Measurements from ENCODE around the gene C20orf173. TPM values are rescaled to one million over a fixed set of nuclear protein-coding genes. Genes with fewer than 3 reads are reported as not detected.
"Not testable (repeated sequence)": the region's sequence is repeated elsewhere in the genome, so short reads cannot be mapped to it uniquely, and the experiment has no call there.

C20orf173 gene
- total RNA-seq, 3 donors from 2014 or later (not counting 1 experiment from before 2014, with no cell fraction given): not detected

- H3K9me3 Mint-ChIP-seq: no peaks in the 10 kb centered on the region
- Histone ChIP-seq H3K27me3 (ENCODE audit: control insufficient read depth, insufficient read depth, low read length) (no peaks in the 10 kb centered on the region), H3K4me1 (ENCODE audit: control insufficient read depth, insufficient read depth, low read length) (no peaks in the 10 kb centered on the region), H3K4me3 (ENCODE audit: low read length) (no peak overlapping the region), H3K36me3 (ENCODE audit: control insufficient read depth, insufficient read depth, low read length) (peaks cover 50% of the 10 kb centered on the region), H3K9me3 (ENCODE audit: control insufficient read depth, insufficient read depth, low read length) (no peaks in the 10 kb centered on the region), H3K27ac (ENCODE audit: low read length) (no peak overlapping the region)
- intact Hi-C loops (cut with micrococcal nuclease): no loop called here
- no peak for TF ChIP-seq CTCF (IDR thresholded peaks at IDR 0.05)
- DNase-seq: no peak
- ATAC-seq: no peak
- no peaks in the 10 kb centered on the region for H3K4me1 Mint-ChIP-seq
- no peaks in the 10 kb centered on the region for H3K36me3 Mint-ChIP-seq
- H3K27ac Mint-ChIP-seq: no peak overlapping the region
- H3K4me3 Mint-ChIP-seq: no peak overlapping the region
- WGBS (ENCODE audit: insufficient coverage): 98% methylated on average over 3 of the region's 3 CpGs
- H3K27me3 Mint-ChIP-seq (ENCODE audit: low read depth in 2 of 2): no peaks in the 10 kb centered on the region
Measured at GRCh38 chr20:35552914-35553313, 23.5 kb upstream of the C20orf173 start.

GRCh38 chr20:35551503-35551902 is 22.1 kb upstream of the C20orf173 start:
- Mint-ChIP-seq H3K36me3 (no peaks in the 10 kb centered on the region), H3K27ac (no peak overlapping the region), H3K9me3 (no peaks in the 10 kb centered on the region), H3K27me3 (ENCODE audit: low read depth in 2 of 2) (no peaks in the 10 kb centered on the region), H3K4me1 (no peaks in the 10 kb centered on the region), H3K4me3 (no peak overlapping the region)
- WGBS (ENCODE audit: insufficient coverage): 96% methylated on average over 4 of the region's 4 CpGs
- no peaks in the 10 kb centered on the region for H3K9me3 ChIP-seq (ENCODE audit: control insufficient read depth, insufficient read depth, low read length)
- H3K27ac ChIP-seq (ENCODE audit: low read length): no peak overlapping the region
- H3K36me3 ChIP-seq (ENCODE audit: control insufficient read depth, insufficient read depth, low read length): peaks cover 57% of the 10 kb centered on the region
- ATAC-seq (no peak), DNase-seq (no peak)
- H3K4me3 ChIP-seq (ENCODE audit: low read length): no peak overlapping the region
- no peaks in the 10 kb centered on the region for H3K27me3 ChIP-seq (ENCODE audit: control insufficient read depth, insufficient read depth, low read length)
- intact Hi-C loops (cut with micrococcal nuclease): no loop called here
- H3K4me1 ChIP-seq (ENCODE audit: control insufficient read depth, insufficient read depth, low read length): no peaks in the 10 kb centered on the region
- TF ChIP-seq CTCF (IDR thresholded peaks at IDR 0.05): no peak

GRCh38 chr20:35547329-35547728 is 17.9 kb upstream of the C20orf173 start:
- intact Hi-C loops (cut with micrococcal nuclease): no loop called here
- Histone ChIP-seq H3K9me3 (ENCODE audit: control insufficient read depth, insufficient read depth, low read length) (no peaks in the 10 kb centered on the region), H3K4me1 (ENCODE audit: control insufficient read depth, insufficient read depth, low read length) (peaks cover 5% of the 10 kb centered on the region), H3K27me3 (ENCODE audit: control insufficient read depth, insufficient read depth, low read length) (no peaks in the 10 kb centered on the region), H3K27ac (ENCODE audit: low read length) (no peak overlapping the region), H3K4me3 (ENCODE audit: low read length) (no peak overlapping the region), H3K36me3 (ENCODE audit: control insufficient read depth, insufficient read depth, low read length) (peaks cover 47% of the 10 kb centered on the region)
- H3K4me1 Mint-ChIP-seq: peaks cover 0 to 6% of the 10 kb centered on the region in 2 donors
- no peak for ATAC-seq
- no peak overlapping the region for H3K4me3 Mint-ChIP-seq
- no peak for DNase-seq
- H3K9me3 Mint-ChIP-seq: no peaks in the 10 kb centered on the region
- no peaks in the 10 kb centered on the region for H3K27me3 Mint-ChIP-seq (ENCODE audit: low read depth in 2 of 2)
- H3K36me3 Mint-ChIP-seq: no peaks in the 10 kb centered on the region
- no peak overlapping the region for H3K27ac Mint-ChIP-seq
- 97% methylated on average over 8 of the region's 9 CpGs for WGBS (ENCODE audit: insufficient coverage)
- no peak for TF ChIP-seq CTCF (IDR thresholded peaks at IDR 0.05)

- no peak for TF ChIP-seq CTCF (IDR thresholded peaks at IDR 0.05)
- intact Hi-C loops (cut with micrococcal nuclease): no loop called here
- no peak overlapping the region for H3K27ac Mint-ChIP-seq
- H3K4me1 Mint-ChIP-seq: peaks cover 8 to 14% of the 10 kb centered on the region in 2 donors
- no peak overlapping the region for H3K27ac ChIP-seq (ENCODE audit: low read length)
- H3K4me3 ChIP-seq (ENCODE audit: low read length): no peak overlapping the region
- H3K36me3 Mint-ChIP-seq: no peaks in the 10 kb centered on the region
- H3K9me3 ChIP-seq (ENCODE audit: control insufficient read depth, insufficient read depth, low read length): no peaks in the 10 kb centered on the region
- DNase-seq: no peak
- no peak overlapping the region for H3K4me3 Mint-ChIP-seq
- H3K27me3 ChIP-seq (ENCODE audit: control insufficient read depth, insufficient read depth, low read length): no peaks in the 10 kb centered on the region
- 90% methylated on average over 1 of the region's 1 CpG for WGBS (ENCODE audit: insufficient coverage)
- H3K36me3 ChIP-seq (ENCODE audit: control insufficient read depth, insufficient read depth, low read length): peaks cover 41% of the 10 kb centered on the region
- no peaks in the 10 kb centered on the region for H3K27me3 Mint-ChIP-seq (ENCODE audit: low read depth in 2 of 2)
- peaks cover 15% of the 10 kb centered on the region for H3K4me1 ChIP-seq (ENCODE audit: control insufficient read depth, insufficient read depth, low read length)
- H3K9me3 Mint-ChIP-seq: no peaks in the 10 kb centered on the region
- ATAC-seq: no peak
Measured at GRCh38 chr20:35546127-35546526, 16.7 kb upstream of the C20orf173 start.

GRCh38 chr20:35544941-35545340 is 15.5 kb upstream of the C20orf173 start:
- H3K27me3 Mint-ChIP-seq (ENCODE audit: low read depth in 2 of 2); H3K4me3 Mint-ChIP-seq; H3K9me3 Mint-ChIP-seq; H3K27ac ChIP-seq (ENCODE audit: low read length); H3K9me3 ChIP-seq (ENCODE audit: control insufficient read depth, insufficient read depth, low read length); H3K27me3 ChIP-seq (ENCODE audit: control insufficient read depth, insufficient read depth, low read length); DNase-seq; H3K27ac Mint-ChIP-seq; ATAC-seq; H3K4me3 ChIP-seq (ENCODE audit: low read length); H3K36me3 Mint-ChIP-seq: not testable (repeated sequence)
- Histone ChIP-seq H3K36me3 (ENCODE audit: control insufficient read depth, insufficient read depth, low read length) (peaks cover 35% of the 10 kb centered on the region), H3K4me1 (ENCODE audit: control insufficient read depth, insufficient read depth, low read length) (peaks cover 16% of the 10 kb centered on the region)
- H3K4me1 Mint-ChIP-seq: peaks cover 9 to 15% of the 10 kb centered on the region in 2 donors
- intact Hi-C loops (cut with micrococcal nuclease): loop anchor here (5.0 kb wide), 2 partner anchors 72 to 197 kb away; partner anchors contain the start of genes RBM39 and SPAG4
- 97% methylated on average over 7 of the region's 7 CpGs for WGBS (ENCODE audit: insufficient coverage)
